GM12878 (cell line): Measurements from ENCODE around the gene ABI2. TPM values are rescaled to one million over a fixed set of nuclear protein-coding genes. Genes with fewer than 3 reads are reported as not detected.

Experiments
- ATAC-seq: fragments of 200-7000 bp; cut with Tn5 transposase; 3 replicates; pipeline ENCODE4 v1.9.1; 2020; ENCODE audit warnings: mild to moderate bottlenecking, moderate library complexity
- BruUV-seq: library from RNA; stranded (reverse); fragments of 400-500 nt; replicated peaks from 2 replicates; lab custom pipeline; 2021; lab: Mats Ljungman, UMichigan
- CTCF ChIA-PET: fragments of 300-600 bp; sonication (Branson Sonifier 250); formaldehyde crosslinking; extraction: SDS; loops from one replicate; lab custom pipeline; 2021; ENCODE audit warnings: inconsistent platforms; lab: Yijun Ruan, JAX
- POLR2A ChIA-PET: fragments of 350-600 bp; formaldehyde crosslinking; extraction: SDS; loops from one replicate; lab custom pipeline; 2021; ENCODE audit warnings: inconsistent platforms; lab: Charles Lee
- RAD21 ChIA-PET: fragments of 300-600 bp; sonication (Branson Sonifier 250); formaldehyde crosslinking; loops from one replicate; lab custom pipeline; 2023; ENCODE audit warnings: antibody characterized with exemption; ENCODE audit not compliant: unreplicated experiment; lab: Charles Lee
- SMC1A ChIA-PET: fragments of 300-600 bp; sonication (Branson Sonifier 250); formaldehyde crosslinking; loops from one replicate; lab custom pipeline; 2023; ENCODE audit not compliant: unreplicated experiment, uncharacterized antibody; lab: Charles Lee
- DNase-seq: peaks from one replicate; pipeline ENCODE4 v3.0.0-alpha.2; 2011; ENCODE audit warnings: low read depth, low spot score
- FAIRE-seq: peaks from 3 replicates; lab custom pipeline; 2011; peaks lifted over from hg19 to GRCh38; lab: Jason Lieb, UNC
- H2AFZ ChIP-seq: 2 replicates; pipeline ENCODE4 v1.6.0; 2011; ENCODE audit warnings: low read depth, low read length, control low read depth; ENCODE audit not compliant: control insufficient read depth
- H3K27ac ChIP-seq: 2 replicates; pipeline ENCODE4 v1.5.1; 2011; ENCODE audit warnings: control low read depth; ENCODE audit not compliant: control insufficient read depth, insufficient read depth
- H3K27me3 ChIP-seq, 2 experiments: replicated peaks in 1 of 2; 2 replicates each; pipeline versions ENCODE4 v1.6.0 to v1.6.1; 2011; ENCODE audit warnings: low read length in 1 of 2; ENCODE audit not compliant: control insufficient read depth in 2 of 2, insufficient read depth in 2 of 2
- H3K36me3 ChIP-seq, 2 experiments: 2 replicates each; pipeline ENCODE4 v1.5.1; 2011; ENCODE audit warnings: low read length in 1 of 2; ENCODE audit not compliant: control insufficient read depth in 2 of 2, insufficient read depth in 2 of 2
- H3K4me1 ChIP-seq: 2 replicates; pipeline ENCODE4 v1.6.1; 2011; ENCODE audit warnings: mild to moderate bottlenecking, low read length, moderate library complexity, mixed read lengths; ENCODE audit not compliant: control insufficient read depth, insufficient read depth
- H3K4me2 ChIP-seq: 2 replicates; pipeline ENCODE4 v1.6.0; 2011; ENCODE audit warnings: control low read depth; ENCODE audit not compliant: control insufficient read depth, insufficient read depth
- H3K4me3 ChIP-seq: fragments of 200-600 bp; sonication (generic); 2 replicates; pipeline ENCODE4 v1.5.1; 2016
- H3K79me2 ChIP-seq: 2 replicates; pipeline ENCODE4 v1.6.0; 2011; ENCODE audit warnings: low read length; ENCODE audit not compliant: control insufficient read depth, insufficient read depth
- H3K9ac ChIP-seq: 2 replicates; pipeline ENCODE4 v1.8.0; 2011; ENCODE audit warnings: low read length, control low read depth, mixed read lengths; ENCODE audit not compliant: control insufficient read depth, insufficient read depth
- H3K9me3 ChIP-seq: replicated peaks from 3 replicates; pipeline ENCODE4 v1.5.1; 2011; ENCODE audit warnings: mild to moderate bottlenecking, low read length; ENCODE audit not compliant: control insufficient read depth, insufficient read depth
- H4K20me1 ChIP-seq: 2 replicates; pipeline ENCODE4 v1.6.0; 2011; ENCODE audit not compliant: control insufficient read depth, insufficient read depth
- CHD1 ChIP-seq: IDR thresholded peaks from 2 replicates; pipeline ENCODE4 v1.6.1; 2012; ENCODE audit warnings: low read depth, low read length, improper control_type of control experiment
- EP300 ChIP-seq, 2 experiments: fragments of 150-350 bp in 1 of 2; IDR thresholded peaks; 2 replicates each; pipeline ENCODE4 v1.6.1; 2011 to 2012; ENCODE audit warnings: low read depth in 2 of 2, low read length in 2 of 2, borderline replicate concordance in 1 of 2, improper control_type of control experiment in 1 of 2, inconsistent platforms in 1 of 2; ENCODE audit not compliant: control insufficient read depth in 1 of 2
- JUNB ChIP-seq: IDR thresholded peaks from 2 replicates; pipeline ENCODE4 v1.6.1; 2016; ENCODE audit warnings: antibody characterized with exemption, mild to moderate bottlenecking
- JUND ChIP-seq: IDR thresholded peaks from 2 replicates; pipeline ENCODE4 v1.6.1; 2012; ENCODE audit warnings: low read depth, mild to moderate bottlenecking, low read length, improper control_type of control experiment, moderate library complexity
- NR2F1 ChIP-seq: fragments of 450-650 bp; conservative IDR thresholded peaks from 2 replicates; pipeline ENCODE4 v1.6.1; 2017; ENCODE audit warnings: mild to moderate bottlenecking
- PRDM15 ChIP-seq: fragments of 450-650 bp; formaldehyde crosslinking; IDR thresholded peaks from 2 replicates; pipeline ENCODE4 v1.4.0; 2020; ENCODE audit warnings: mild to moderate bottlenecking, moderate library complexity
- RELA ChIP-seq: fragments of 450-650 bp; IDR thresholded peaks from 2 replicates; pipeline ENCODE4 v1.8.0; 2014; ENCODE audit warnings: borderline replicate concordance; ENCODE audit not compliant: partially characterized antibody
- STAT1 ChIP-seq: fragments of 450-650 bp; conservative IDR thresholded peaks from 2 replicates; pipeline ENCODE4 v1.6.1; 2014; ENCODE audit warnings: antibody characterized with exemption, mild to moderate bottlenecking
- SUPT20H ChIP-seq: IDR thresholded peaks from 2 replicates; pipeline ENCODE4 v1.6.1; 2011; ENCODE audit warnings: low read depth, mild to moderate bottlenecking, low read length, moderate library complexity, borderline replicate concordance; ENCODE audit not compliant: control insufficient read depth
- WRNIP1 ChIP-seq: IDR thresholded peaks from 2 replicates; pipeline ENCODE4 v1.6.1; 2011; ENCODE audit warnings: low read depth, low read length, improper control_type of control experiment, borderline replicate concordance
- ZNF622 ChIP-seq: fragments of 450-650 bp; IDR thresholded peaks from 2 replicates; pipeline ENCODE4 v1.6.1; 2017; ENCODE audit warnings: mild to moderate bottlenecking, inconsistent platforms
- ZZZ3 ChIP-seq: IDR thresholded peaks from 2 replicates; pipeline ENCODE4 v1.6.1; 2011; ENCODE audit warnings: low read depth; ENCODE audit not compliant: control insufficient read depth, insufficient read length
- WGBS: methylation state at CpG from one replicate; pipeline ENCODE4 v1.1.6; 2016; ENCODE audit warnings: low lambda C conversion rate; ENCODE audit not compliant: insufficient replicate concordance, insufficient coverage; ENCODE audit errors: missing lambda C conversion rate; 5-methylcytosine and 5-hydroxymethylcytosine counted together
- in situ Hi-C: fragments of 300-500 bp; cut with MboI; formaldehyde crosslinking; loops from 9 replicates; pipeline ENCODE4 v1.14.3; 2018; ENCODE audit warnings: mixed read lengths
- intact Hi-C: fragments of 100-400 bp; cut with micrococcal nuclease; formaldehyde crosslinking; loops from one replicate; pipeline ENCODE4 v1.14.2; 2022; ENCODE audit not compliant: unreplicated experiment
- polyA plus RNA-seq, 11 experiments: library from polyadenylated mRNA; depleted of rRNA in 4 of 11; unstranded in 6 of 11; stranded (reverse) in 5 of 11; fragments of >200 nt; fragmentation: Nextera tagmentation in 4 of 11; fragmentation: Illumina TruSeq in 1 of 11; extraction: Ambion mirVana in 4 of 11; extraction: Trizol in 1 of 11; gene quantifications; 1 replicate in 1 of 11; 2 replicates in 10 of 11; pipeline versions ENCODE4 v1.2.1 to v1.2.3, GENCODE V29; 2011 to 2016; ENCODE audit warnings: inconsistent platforms in 2 of 11, missing spikeins in 2 of 11, low read depth in 1 of 11
- total RNA-seq, 4 experiments: library from RNA; depleted of rRNA in 3 of 4; stranded (reverse); fragments of >200 nt in 3 of 4; fragmentation: Illumina TruSeq in 1 of 4; extraction: Trizol in 1 of 4; gene quantifications; 2 replicates each; pipeline versions ENCODE4 v1.2.1 to v1.2.3, GENCODE V29; 2013 to 2021
- TF ChIP-seq, protein P1 (sequence below): fragments of 450-650 bp; IDR thresholded peaks from 2 replicates; pipeline ENCODE4 v1.6.1; 2017; ENCODE audit warnings: antibody characterized with exemption, mild to moderate bottlenecking, moderate library complexity
- TF ChIP-seq, protein P2 (sequence below): IDR thresholded peaks from 2 replicates; pipeline ENCODE4 v1.6.1; 2011; ENCODE audit warnings: low read depth, low read length, improper control_type of control experiment, borderline replicate concordance

Gene ABI2
- total and polyA plus RNA-seq, 10 of the 15 experiments (the other 5 are each of a cell fraction or from before 2014, with no cell fraction given): 8.9 to 44.5 (median 30.3) TPM

DNA sequence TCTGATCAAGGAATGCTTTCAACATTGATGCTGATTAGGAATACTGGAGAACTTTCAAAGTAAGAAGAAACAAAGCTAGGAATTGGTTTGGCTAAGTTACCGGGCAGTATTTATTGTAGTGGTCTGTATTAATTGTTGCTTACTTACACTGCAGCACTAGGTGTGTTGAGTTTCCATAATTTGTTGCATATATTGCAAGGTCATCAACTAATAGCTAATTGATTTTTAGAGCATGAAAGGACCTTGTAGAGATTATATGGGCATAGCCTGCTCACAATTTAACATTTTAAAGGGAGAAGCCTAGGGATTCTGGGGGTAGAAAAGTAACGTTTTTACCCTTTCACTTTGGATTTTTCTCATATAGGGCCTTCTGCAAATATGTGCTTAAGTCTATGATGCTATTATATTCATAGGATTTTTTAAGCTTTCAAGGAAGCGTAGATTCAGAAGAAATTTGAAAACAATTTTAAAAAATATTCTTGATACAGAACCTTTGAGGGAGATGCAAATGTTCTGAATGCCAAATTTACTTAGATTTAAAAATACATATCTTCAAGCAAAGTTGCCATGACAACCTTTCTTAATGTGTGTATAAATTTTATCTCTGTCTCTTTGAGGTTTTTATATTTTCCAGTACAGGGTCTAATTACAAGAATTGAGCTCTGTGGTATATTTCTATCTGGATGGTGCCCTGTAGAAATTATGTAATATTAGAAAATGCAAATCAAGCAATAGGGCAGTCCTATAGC lies 17.3 kb upstream of the ABI2 start (continued):
- TF ChIP-seq, protein P1, sequence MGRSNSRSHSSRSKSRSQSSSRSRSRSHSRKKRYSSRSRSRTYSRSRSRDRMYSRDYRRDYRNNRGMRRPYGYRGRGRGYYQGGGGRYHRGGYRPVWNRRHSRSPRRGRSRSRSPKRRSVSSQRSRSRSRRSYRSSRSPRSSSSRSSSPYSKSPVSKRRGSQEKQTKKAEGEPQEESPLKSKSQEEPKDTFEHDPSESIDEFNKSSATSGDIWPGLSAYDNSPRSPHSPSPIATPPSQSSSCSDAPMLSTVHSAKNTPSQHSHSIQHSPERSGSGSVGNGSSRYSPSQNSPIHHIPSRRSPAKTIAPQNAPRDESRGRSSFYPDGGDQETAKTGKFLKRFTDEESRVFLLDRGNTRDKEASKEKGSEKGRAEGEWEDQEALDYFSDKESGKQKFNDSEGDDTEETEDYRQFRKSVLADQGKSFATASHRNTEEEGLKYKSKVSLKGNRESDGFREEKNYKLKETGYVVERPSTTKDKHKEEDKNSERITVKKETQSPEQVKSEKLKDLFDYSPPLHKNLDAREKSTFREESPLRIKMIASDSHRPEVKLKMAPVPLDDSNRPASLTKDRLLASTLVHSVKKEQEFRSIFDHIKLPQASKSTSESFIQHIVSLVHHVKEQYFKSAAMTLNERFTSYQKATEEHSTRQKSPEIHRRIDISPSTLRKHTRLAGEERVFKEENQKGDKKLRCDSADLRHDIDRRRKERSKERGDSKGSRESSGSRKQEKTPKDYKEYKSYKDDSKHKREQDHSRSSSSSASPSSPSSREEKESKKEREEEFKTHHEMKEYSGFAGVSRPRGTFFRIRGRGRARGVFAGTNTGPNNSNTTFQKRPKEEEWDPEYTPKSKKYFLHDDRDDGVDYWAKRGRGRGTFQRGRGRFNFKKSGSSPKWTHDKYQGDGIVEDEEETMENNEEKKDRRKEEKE: no peak
- TF ChIP-seq, all 136 proteins: peak for 0

DNA sequence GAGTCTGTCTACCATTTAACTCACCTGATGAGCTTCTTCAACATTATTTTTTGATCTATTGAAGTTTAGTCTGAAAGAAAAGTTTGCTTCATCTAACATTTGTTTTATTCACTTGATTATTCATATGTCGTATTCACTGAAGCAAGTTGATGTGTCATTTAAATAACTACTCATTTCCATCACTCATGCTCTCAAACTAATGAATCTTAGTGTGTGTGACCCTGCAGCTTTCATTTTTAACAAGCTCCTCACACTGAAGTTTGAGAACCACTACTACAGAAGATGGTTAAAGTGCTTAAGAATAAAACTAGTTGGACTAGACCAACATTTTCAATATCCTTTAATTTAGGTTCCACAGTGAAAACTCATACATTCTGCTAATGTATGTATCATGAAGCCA lies 1.8 kb upstream of the ABI2 start:
- POLR2A ChIA-PET: interaction anchor here (0.6 to 1.2 kb wide), 2 partner anchors 9 to 87 kb away, joined by 3 read pairs; no protein-coding TSS in a partner anchor
- no peaks in the 10 kb centered on the region for H4K20me1 ChIP-seq
- H3K27ac ChIP-seq: no peak overlapping the region
- in situ Hi-C loops: no loop called here
- SMC1A ChIA-PET: no interaction called here
- 0% methylated on average over 1 of the region's 1 CpG for WGBS
- no peak overlapping the region for H3K4me2 ChIP-seq
- intact Hi-C loops: no loop called here
- CTCF ChIA-PET: no interaction called here
- no peak overlapping the region for H2AFZ ChIP-seq
- peaks cover 28% of the 10 kb centered on the region for H3K79me2 ChIP-seq
- FAIRE-seq: no peak
- H3K9me3 ChIP-seq: no peaks in the 10 kb centered on the region
- no peaks in the 10 kb centered on the region for H3K36me3 ChIP-seq
- RAD21 ChIA-PET: no interaction called here
- no peak for ATAC-seq
- H3K9ac ChIP-seq: no peak overlapping the region
- DNase-seq: no peak
- H3K4me1 ChIP-seq: no peaks in the 10 kb centered on the region
- H3K27me3 ChIP-seq: no peaks in the 10 kb centered on the region
- H3K4me3 ChIP-seq: no peak overlapping the region
- BruUV-seq: no TSS peak
- TF ChIP-seq WRNIP1 (no peak), JUNB (no peak), SUPT20H (no peak), RELA (no peak), STAT1 (no peak), CHD1 (no peak), NR2F1 (no peak), PRDM15 (CRISPR knock-in tag) (no peak), EP300 (IDR thresholded peaks at IDR 0.05; ENCODE audit: borderline replicate concordance in 1 of 2, control insufficient read depth in 1 of 2, low read depth in 2 of 2, low read length in 2 of 2) (no peak), ZNF622 (no peak), ZZZ3 (no peak), JUND (no peak)
- TF ChIP-seq, protein P2, sequence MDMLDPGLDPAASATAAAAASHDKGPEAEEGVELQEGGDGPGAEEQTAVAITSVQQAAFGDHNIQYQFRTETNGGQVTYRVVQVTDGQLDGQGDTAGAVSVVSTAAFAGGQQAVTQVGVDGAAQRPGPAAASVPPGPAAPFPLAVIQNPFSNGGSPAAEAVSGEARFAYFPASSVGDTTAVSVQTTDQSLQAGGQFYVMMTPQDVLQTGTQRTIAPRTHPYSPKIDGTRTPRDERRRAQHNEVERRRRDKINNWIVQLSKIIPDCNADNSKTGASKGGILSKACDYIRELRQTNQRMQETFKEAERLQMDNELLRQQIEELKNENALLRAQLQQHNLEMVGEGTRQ: no peak
